ENCODE data around the gene LMOD2.

The LMOD2 gene

GRCh38 chr7:123628829-123629228, 26.8 kb upstream of the LMOD2 start:
- Histone ChIP-seq H4K20me1 (ENCODE audit: insufficient read depth, low read length) (no peaks in the 10 kb centered on the region), H3K27ac (ENCODE audit: low read length) (no peak overlapping the region), H3K4me3 (ENCODE audit: low read length) (no peak overlapping the region), H3K4me1 (ENCODE audit: low read length) (no peaks in the 10 kb centered on the region), H3K4me2 (ENCODE audit: low read depth, low read length) (no peak overlapping the region), H3K79me2 (ENCODE audit: low read length) (no peaks in the 10 kb centered on the region), H3K9me2 (replicated peaks; ENCODE audit: insufficient read depth, low read length) (no peaks in the 10 kb centered on the region), H3K9ac (ENCODE audit: low read length) (no peak overlapping the region), H3K9me3 (replicated peaks; ENCODE audit: insufficient read depth, low read length) (no peaks in the 10 kb centered on the region), H3K36me3 (replicated peaks; ENCODE audit: insufficient read depth, low read length) (no peaks in the 10 kb centered on the region), H3K27me3 (replicated peaks; ENCODE audit: insufficient read depth, low read length) (no peaks in the 10 kb centered on the region), H3F3A (ENCODE audit: insufficient read depth, low read length) (no peaks in the 10 kb centered on the region), H2AFZ (ENCODE audit: low read length) (no peak overlapping the region)
- DNase-seq, result no peak
- no peak for TF ChIP-seq CTCF (IDR thresholded peaks at IDR 0.05; ENCODE audit: low read length)
- TF ChIP-seq EZH2 (optimal IDR thresholded peaks at IDR 0.05; ENCODE audit: low read depth, low read length), result no peak
- no peak for TF ChIP-seq EZH2phosphoT487 (IDR thresholded peaks at IDR 0.05; ENCODE audit: low read length)

- Histone ChIP-seq H3K4me2 (ENCODE audit: low read depth, low read length) (no peak overlapping the region), H3K36me3 (replicated peaks; ENCODE audit: insufficient read depth, low read length) (no peaks in the 10 kb centered on the region), H3K4me3 (ENCODE audit: low read length) (no peak overlapping the region), H2AFZ (ENCODE audit: low read length) (no peak overlapping the region), H3K9me2 (replicated peaks; ENCODE audit: insufficient read depth, low read length) (no peaks in the 10 kb centered on the region), H3K4me1 (ENCODE audit: low read length) (no peaks in the 10 kb centered on the region), H3K9ac (ENCODE audit: low read length) (no peak overlapping the region), H3K9me3 (replicated peaks; ENCODE audit: insufficient read depth, low read length) (no peaks in the 10 kb centered on the region), H3K27me3 (replicated peaks; ENCODE audit: insufficient read depth, low read length) (no peaks in the 10 kb centered on the region), H3K79me2 (ENCODE audit: low read length) (no peaks in the 10 kb centered on the region), H3K27ac (ENCODE audit: low read length) (no peak overlapping the region), H4K20me1 (ENCODE audit: insufficient read depth, low read length) (no peaks in the 10 kb centered on the region), H3F3A (ENCODE audit: insufficient read depth, low read length) (no peaks in the 10 kb centered on the region)
- TF ChIP-seq EZH2phosphoT487 (IDR thresholded peaks at IDR 0.05; ENCODE audit: low read length) (no peak), CTCF (IDR thresholded peaks at IDR 0.05; ENCODE audit: low read length) (no peak), EZH2 (optimal IDR thresholded peaks at IDR 0.05; ENCODE audit: low read depth, low read length) (no peak)
- no peak for DNase-seq
Measured at GRCh38 chr7:123629281-123629680, 26.4 kb upstream of the LMOD2 start.

GRCh38 chr7:123632808-123633207, 22.9 kb upstream of the LMOD2 start:
- Histone ChIP-seq H3F3A (ENCODE audit: insufficient read depth, low read length) (no peaks in the 10 kb centered on the region), H2AFZ (ENCODE audit: low read length) (no peak overlapping the region), H3K27ac (ENCODE audit: low read length) (no peak overlapping the region), H4K20me1 (ENCODE audit: insufficient read depth, low read length) (no peaks in the 10 kb centered on the region), H3K9me2 (replicated peaks; ENCODE audit: insufficient read depth, low read length) (no peaks in the 10 kb centered on the region), H3K4me1 (ENCODE audit: low read length) (no peaks in the 10 kb centered on the region), H3K79me2 (ENCODE audit: low read length) (no peaks in the 10 kb centered on the region), H3K4me2 (ENCODE audit: low read depth, low read length) (no peak overlapping the region), H3K9me3 (replicated peaks; ENCODE audit: insufficient read depth, low read length) (no peaks in the 10 kb centered on the region), H3K4me3 (ENCODE audit: low read length) (no peak overlapping the region), H3K36me3 (replicated peaks; ENCODE audit: insufficient read depth, low read length) (no peaks in the 10 kb centered on the region), H3K27me3 (replicated peaks; ENCODE audit: insufficient read depth, low read length) (no peaks in the 10 kb centered on the region), H3K9ac (ENCODE audit: low read length) (no peak overlapping the region)
- TF ChIP-seq EZH2 (optimal IDR thresholded peaks at IDR 0.05; ENCODE audit: low read depth, low read length) (no peak), EZH2phosphoT487 (IDR thresholded peaks at IDR 0.05; ENCODE audit: low read length) (no peak), CTCF (IDR thresholded peaks at IDR 0.05; ENCODE audit: low read length) (no peak)
- no peak for DNase-seq
